CD4-positive, alpha-beta memory T cell (primary cell): ENCODE results near the gene SLC25A19. TPM values are rescaled to one million over a fixed set of nuclear protein-coding genes. Genes with fewer than 3 reads are reported as not detected.
A peak's percentile ranks its signal among the peaks of the same experiment; 100 is the strongest.

Source experiments
- CTCF ChIA-PET: fragments of 350-600 bp; sonication (Branson Sonifier 250); formaldehyde crosslinking; loops from one replicate; lab custom pipeline; 2021; ENCODE audit warnings: inconsistent platforms; ENCODE audit not compliant: partially characterized antibody; lab: Charles Lee
- POLR2A ChIA-PET: fragments of 350-600 bp; sonication (Branson Sonifier 250); formaldehyde crosslinking; loops from one replicate; lab custom pipeline; 2021; ENCODE audit not compliant: partially characterized antibody; lab: Charles Lee
- DNase-seq, 5 donors: peaks; one replicate each; pipeline versions ENCODE4 v3.0.0 to v3.0.0-alpha.2; 2020 to 2022; ENCODE audit warnings: mixed read lengths in 1 of 5
- H3K27ac ChIP-seq: one replicate; pipeline ENCODE4 v1.7.0; 2013; ENCODE audit warnings: low read depth, low read length
- H3K27me3 ChIP-seq: 2 replicates; pipeline ENCODE4 v1.7.0; 2013; ENCODE audit warnings: mild to moderate bottlenecking, low read length, moderate library complexity; ENCODE audit not compliant: insufficient read depth
- H3K36me3 ChIP-seq: 2 replicates; pipeline ENCODE4 v1.7.0; 2013; ENCODE audit warnings: mild to moderate bottlenecking, low read length, moderate library complexity; ENCODE audit not compliant: insufficient read depth
- H3K4me1 ChIP-seq: 2 replicates; pipeline ENCODE4 v1.7.0; 2013; ENCODE audit warnings: mild to moderate bottlenecking, low read length, moderate library complexity; ENCODE audit not compliant: insufficient read depth
- H3K4me3 ChIP-seq, 2 donors: one replicate each; pipeline ENCODE4 v1.7.0; 2013; ENCODE audit warnings: low read length in 2 of 2, mild to moderate bottlenecking in 1 of 2
- H3K9me3 ChIP-seq, 2 donors: one replicate each; pipeline ENCODE4 v1.7.0; 2013; ENCODE audit warnings: low read length in 2 of 2, control low read depth in 1 of 2; ENCODE audit not compliant: control insufficient read depth in 1 of 2
- H3K27ac Mint-ChIP-seq, 7 donors: one replicate each; pipeline ENCODE4 v1.8.0; 2020 to 2021; ENCODE audit warnings: mixed read lengths in 7 of 7, mild to moderate bottlenecking in 6 of 7, inconsistent platforms in 3 of 7, moderate library complexity in 3 of 7
- H3K27me3 Mint-ChIP-seq, 2 donors: one replicate each; pipeline ENCODE4 v1.8.0; 2020 to 2021; ENCODE audit warnings: mixed read lengths in 2 of 2
- H3K36me3 Mint-ChIP-seq, 2 donors: one replicate each; pipeline ENCODE4 v1.8.0; 2020 to 2021; ENCODE audit warnings: mixed read lengths in 2 of 2, inconsistent platforms in 1 of 2, mild to moderate bottlenecking in 1 of 2
- H3K4me1 Mint-ChIP-seq, 4 donors: one replicate each; pipeline ENCODE4 v1.8.0; 2020 to 2021; ENCODE audit warnings: mixed read lengths in 4 of 4, mild to moderate bottlenecking in 1 of 4
- H3K4me3 Mint-ChIP-seq, 8 donors: one replicate each; pipeline ENCODE4 v1.8.0; 2020 to 2021; ENCODE audit warnings: mixed read lengths in 8 of 8, mild to moderate bottlenecking in 7 of 8, moderate library complexity in 6 of 8, inconsistent platforms in 3 of 8
- H3K9me3 Mint-ChIP-seq, 8 donors: one replicate each; pipeline ENCODE4 v1.8.0; 2020 to 2021; ENCODE audit warnings: mixed read lengths in 8 of 8, mild to moderate bottlenecking in 5 of 8, inconsistent platforms in 3 of 8, moderate library complexity in 1 of 8
- intact Hi-C: fragments of 100-400 bp; cut with micrococcal nuclease; formaldehyde crosslinking; loops from one replicate; pipeline ENCODE4 v1.15.1; 2023
- polyA plus RNA-seq, 2 donors: library from polyadenylated mRNA; unstranded; fragments of 300-500 nt; fragmentation: Illumina TruSeq; gene quantifications; one replicate each; pipeline ENCODE4 v1.2.3, GENCODE V29; 2021
- total RNA-seq, 2 experiments: library from RNA; stranded (reverse); gene quantifications; one replicate each; pipeline ENCODE4 v1.2.3, GENCODE V29; 2021

The SLC25A19 gene
- total and polyA plus RNA-seq, 4 experiments from 2014 or later, result 13.2 to 21.8 (median 17.6) TPM

DNA sequence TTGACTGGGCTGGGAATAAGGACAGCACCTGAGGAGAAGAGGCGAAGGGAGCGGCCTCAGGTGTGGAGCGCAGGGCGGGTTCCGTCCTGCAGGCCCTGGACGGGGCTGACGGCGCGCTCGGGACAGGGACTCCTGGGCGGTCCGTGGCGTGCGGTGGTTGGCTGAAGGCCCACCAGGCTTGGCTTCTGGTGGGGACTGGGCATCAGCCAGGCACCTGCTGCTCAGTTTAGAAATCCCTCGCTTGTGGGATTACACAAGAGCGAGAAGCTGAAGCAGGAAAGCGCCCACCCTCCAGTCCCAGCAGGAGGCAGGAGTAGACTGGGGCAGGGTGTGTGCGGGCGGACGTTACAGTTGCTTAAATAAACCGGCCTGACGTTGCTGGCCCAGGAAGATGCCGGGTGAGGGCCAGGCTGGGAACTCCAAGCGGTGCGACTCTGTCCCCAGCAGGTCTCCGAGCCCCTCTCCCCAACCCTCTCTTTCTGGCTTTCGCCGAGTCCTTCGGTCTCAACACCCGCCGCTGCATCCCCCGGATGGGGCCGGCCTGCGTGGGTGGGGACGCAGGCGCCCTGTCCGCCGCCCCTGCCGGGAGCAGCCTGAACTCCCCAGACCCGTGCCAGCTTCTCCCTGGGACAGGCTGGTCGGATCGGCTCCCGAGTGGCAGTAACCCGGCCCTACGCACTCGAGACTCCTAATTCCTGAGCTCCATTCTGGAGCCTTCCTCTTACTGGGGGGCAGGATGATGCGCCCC is 18.8 kb downstream of the SLC25A19 start:
- H3K9me3 ChIP-seq, result no peaks in the 10 kb centered on the region
- H3K27ac ChIP-seq, result peak overlapping the region; percentile 89
- ChIA-PET CTCF (interaction anchor here (0.6 to 5.1 kb wide), 29 partner anchors 9 to 309 kb away, joined by 3 to 59 read pairs (median 4); partner anchors contain the start of genes GGA3, JPT1, MRPS7 and NUP85), POLR2A (interaction anchor here (0.5 to 6.3 kb wide), 39 partner anchors 9 to 988 kb away, joined by 3 to 193 read pairs (median 6); partner anchors contain the start of genes ARMC7, FDXR, GGA3 and GRB2)
- Mint-ChIP-seq H3K27me3 (no peaks in the 10 kb centered on the region), H3K36me3 (peaks cover 3 to 29% of the 10 kb centered on the region in 2 donors), H3K9me3 (no peaks in the 10 kb centered on the region), H3K27ac (peak overlapping the region; percentile 66 to 92 (median 88)), H3K4me1 (peaks cover 10 to 35% (median 22%) of the 10 kb centered on the region in 4 donors), H3K4me3 (peak overlapping the region; percentile 76 to 85 (median 82))
- H3K27me3 ChIP-seq, result no peaks in the 10 kb centered on the region
- H3K36me3 ChIP-seq, result peaks cover 15% of the 10 kb centered on the region
- peaks cover 27% of the 10 kb centered on the region for H3K4me1 ChIP-seq
- peak in 3 of 5 donors; percentile 13 to 56 (median 15) for DNase-seq
- intact Hi-C loops, result loop anchor here (1.0 to 2.0 kb wide), 2 partner anchors 88 to 142 kb away; partner anchors contain the start of gene SUMO2
- H3K4me3 ChIP-seq, result peak overlapping the region; percentile 61 to 89

DNA sequence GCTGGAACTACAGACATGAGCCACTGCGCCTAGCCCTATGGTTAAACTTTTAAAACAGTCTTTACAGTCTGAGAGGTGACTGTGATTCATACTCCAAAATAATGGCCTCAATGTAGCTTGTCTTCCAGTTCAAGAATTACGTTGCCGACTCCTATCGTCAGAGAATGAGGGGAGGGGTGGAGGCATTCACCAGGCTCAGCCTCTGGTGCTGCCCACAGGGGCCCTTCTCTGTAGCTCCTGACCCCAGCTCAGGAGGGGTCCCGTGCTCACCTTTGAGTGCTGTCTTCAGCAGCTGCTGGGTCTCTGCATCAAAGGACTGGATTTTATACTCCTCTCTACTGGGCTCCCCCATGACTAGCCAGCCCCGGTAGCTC is 19.4 kb downstream of the SLC25A19 start:
- peaks cover 27% of the 10 kb centered on the region for H3K4me1 ChIP-seq
- no peaks in the 10 kb centered on the region for H3K27me3 ChIP-seq
- Mint-ChIP-seq H3K27ac (peak overlapping the region in 6 of 7 donors; percentile 80 to 92 (median 89)), H3K27me3 (no peaks in the 10 kb centered on the region), H3K4me1 (peaks cover 10 to 35% (median 21%) of the 10 kb centered on the region in 4 donors), H3K4me3 (peak overlapping the region; percentile 76 to 85 (median 82)), H3K36me3 (peaks cover 3 to 30% of the 10 kb centered on the region in 2 donors), H3K9me3 (no peaks in the 10 kb centered on the region)
- peak overlapping the region; percentile 61 to 89 for H3K4me3 ChIP-seq
- peaks cover 15% of the 10 kb centered on the region for H3K36me3 ChIP-seq
- no peaks in the 10 kb centered on the region for H3K9me3 ChIP-seq
- no peak for DNase-seq
- ChIA-PET POLR2A (interaction anchor here (0.6 to 6.3 kb wide), 16 partner anchors 9 to 397 kb away, joined by 3 to 193 read pairs (median 8); partner anchors contain the start of genes ARMC7, GGA3, GRB2 and MRPS7), CTCF (interaction anchor here (0.7 to 5.1 kb wide), 8 partner anchors 8 to 248 kb away, joined by 3 to 59 read pairs (median 8); partner anchors contain the start of genes GGA3, MRPS7, NUP85 and SLC25A19)
- peak overlapping the region; percentile 89 for H3K27ac ChIP-seq
- intact Hi-C loops, result loop anchor here (1.0 to 2.0 kb wide), 2 partner anchors 87 to 142 kb away; partner anchors contain the start of gene SUMO2

DNA sequence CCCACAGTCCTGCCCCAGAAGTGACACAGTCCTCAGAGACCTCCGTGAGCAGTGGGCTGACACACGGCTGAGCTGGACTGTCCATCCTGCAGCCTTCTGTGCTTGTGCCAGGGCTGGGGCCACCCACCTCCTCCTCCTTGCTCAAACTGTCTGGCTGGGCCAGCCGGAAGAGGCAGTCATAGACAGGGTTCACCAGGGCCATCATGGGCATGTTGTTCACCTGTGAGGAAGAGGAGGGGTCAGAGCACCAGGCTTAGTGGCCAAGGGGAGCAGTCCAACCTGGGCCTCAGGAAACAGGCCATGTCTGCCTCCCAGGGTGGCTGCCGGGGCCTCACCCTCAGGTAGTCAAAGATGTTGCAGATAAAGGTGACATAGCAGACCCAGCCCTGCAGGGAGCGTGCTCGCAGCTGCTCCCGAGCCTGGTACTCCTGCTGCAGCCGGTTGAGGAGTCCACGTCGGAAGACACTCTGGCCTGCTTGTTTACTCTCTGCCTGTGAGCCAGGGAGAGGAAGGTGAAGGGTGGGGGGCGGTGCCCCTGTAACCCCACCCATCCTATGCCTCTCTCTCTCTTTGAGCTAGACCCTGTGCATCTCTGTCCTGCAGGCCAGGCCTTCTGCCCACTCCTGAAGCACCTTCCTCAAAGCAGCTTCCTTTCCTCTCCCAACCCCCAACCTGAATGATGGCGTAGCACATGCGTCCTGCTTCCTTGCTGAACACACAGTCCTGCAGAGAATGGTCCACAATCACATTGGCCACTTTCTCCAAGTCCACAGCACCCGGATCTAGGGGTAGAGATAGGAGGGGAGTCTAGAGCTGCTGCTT is 21.6 kb downstream of the SLC25A19 start:
- peak overlapping the region in 1 of 8 donors; percentile 71 for H3K4me3 Mint-ChIP-seq
- H3K4me1 Mint-ChIP-seq, result peaks cover 11 to 30% (median 16%) of the 10 kb centered on the region in 4 donors
- no peak overlapping the region for H3K4me3 ChIP-seq
- H3K9me3 ChIP-seq, result no peaks in the 10 kb centered on the region
- H3K9me3 Mint-ChIP-seq, result no peaks in the 10 kb centered on the region
- no peak for DNase-seq
- no peaks in the 10 kb centered on the region for H3K27me3 Mint-ChIP-seq
- H3K36me3 Mint-ChIP-seq, result peaks cover 7 to 28% of the 10 kb centered on the region in 2 donors
- peaks cover 19% of the 10 kb centered on the region for H3K36me3 ChIP-seq
- H3K4me1 ChIP-seq, result peaks cover 26% of the 10 kb centered on the region
- intact Hi-C loops, result no loop called here
- no peak overlapping the region for H3K27ac ChIP-seq
- POLR2A ChIA-PET, result interaction anchor here (0.6 to 1.8 kb wide), 4 partner anchors 22 to 287 kb away, joined by 3 to 5 read pairs (median 3); partner anchors contain the start of genes NT5C and SLC25A19
- H3K27me3 ChIP-seq, result no peaks in the 10 kb centered on the region
- H3K27ac Mint-ChIP-seq, result peak overlapping the region in 3 of 7 donors; percentile 4 to 80 (median 79)
- CTCF ChIA-PET, result no interaction called here

DNA sequence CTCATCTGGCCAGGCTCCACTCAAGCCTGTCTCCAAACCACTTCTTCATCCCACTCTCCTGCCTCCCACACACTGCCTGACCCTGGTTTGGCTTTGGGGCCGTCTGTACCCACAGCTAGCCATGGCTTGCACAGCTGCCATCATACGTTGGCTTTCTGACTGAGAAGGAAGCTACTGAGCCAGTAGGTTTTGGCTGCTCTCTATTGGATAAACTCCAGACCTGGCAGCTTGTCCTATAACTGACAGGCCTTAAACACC is 22.2 kb downstream of the SLC25A19 start:
- Histone ChIP-seq H3K36me3 (peaks cover 19% of the 10 kb centered on the region), H3K27me3 (no peaks in the 10 kb centered on the region), H3K27ac (no peak overlapping the region), H3K4me1 (peaks cover 26% of the 10 kb centered on the region), H3K4me3 (no peak overlapping the region), H3K9me3 (no peaks in the 10 kb centered on the region)
- no peak overlapping the region for H3K27ac Mint-ChIP-seq
- H3K36me3 Mint-ChIP-seq, result peaks cover 7 to 34% of the 10 kb centered on the region in 2 donors
- no peaks in the 10 kb centered on the region for H3K9me3 Mint-ChIP-seq
- H3K4me3 Mint-ChIP-seq, result no peak overlapping the region
- H3K4me1 Mint-ChIP-seq, result peaks cover 13 to 31% (median 19%) of the 10 kb centered on the region in 4 donors
- no peak for DNase-seq
- POLR2A ChIA-PET, result interaction anchor here (0.8 to 1.1 kb wide), 2 partner anchors 28 to 136 kb away, joined by 3 read pairs; partner anchors contain the start of gene NT5C
- CTCF ChIA-PET, result no interaction called here
- H3K27me3 Mint-ChIP-seq, result no peaks in the 10 kb centered on the region
- intact Hi-C loops, result no loop called here

DNA sequence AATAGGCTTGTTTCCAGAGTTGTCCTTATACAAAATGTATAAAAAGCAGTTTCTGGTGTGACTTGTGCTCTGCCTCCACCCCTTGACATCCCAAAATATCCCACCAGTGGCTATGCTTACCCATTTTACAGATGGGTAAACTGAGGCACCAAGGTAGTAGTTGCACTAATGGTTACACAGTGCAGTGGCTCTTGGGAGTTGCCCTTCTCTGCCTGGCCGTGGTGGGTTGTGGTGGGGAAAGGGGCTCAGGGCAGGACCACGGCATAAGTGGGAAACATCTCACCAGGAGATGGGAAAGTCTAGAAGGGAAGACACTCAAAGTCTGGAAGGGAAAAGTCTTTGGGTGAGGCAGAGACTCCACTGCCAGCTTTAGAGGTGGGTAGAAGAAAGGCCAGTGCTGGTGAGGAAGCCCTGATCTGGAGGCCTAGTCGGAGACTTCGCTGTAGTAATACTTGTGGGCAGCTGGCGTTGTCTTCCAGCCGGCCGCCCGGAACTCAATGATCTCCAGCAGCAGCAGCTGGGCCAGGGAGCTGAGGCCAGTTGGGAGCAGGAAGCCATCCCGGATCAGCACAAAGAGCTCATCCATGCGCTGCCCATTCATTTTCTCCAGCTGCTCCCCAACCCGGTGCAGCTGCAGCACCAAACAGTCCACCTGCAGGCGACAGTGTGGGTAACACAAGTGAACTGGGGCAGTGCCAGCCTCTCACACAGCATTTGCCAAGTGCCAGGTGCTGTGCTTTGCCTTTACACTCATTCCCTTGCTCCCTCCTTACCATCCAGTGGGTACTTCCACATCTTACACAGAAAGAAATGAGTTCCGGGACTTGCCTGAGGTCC is 22.7 kb downstream of the SLC25A19 start:
- Histone ChIP-seq H3K4me3 (no peak overlapping the region), H3K4me1 (peaks cover 22% of the 10 kb centered on the region), H3K27ac (no peak overlapping the region), H3K36me3 (peaks cover 19% of the 10 kb centered on the region), H3K27me3 (no peaks in the 10 kb centered on the region), H3K9me3 (no peaks in the 10 kb centered on the region)
- Mint-ChIP-seq H3K27ac (no peak overlapping the region), H3K9me3 (no peaks in the 10 kb centered on the region), H3K36me3 (peaks cover 7 to 39% of the 10 kb centered on the region in 2 donors), H3K27me3 (no peaks in the 10 kb centered on the region), H3K4me1 (peaks cover 11 to 31% (median 18%) of the 10 kb centered on the region in 4 donors), H3K4me3 (no peak overlapping the region)
- ChIA-PET CTCF (interaction anchor here (0.6 kb wide), 1 partner anchor 14 kb away, joined by 3 read pairs; no protein-coding TSS in a partner anchor), POLR2A (interaction anchor here (1.1 kb wide), 1 partner anchor 27 kb away, joined by 3 read pairs; no protein-coding TSS in a partner anchor)
- no peak for DNase-seq
- intact Hi-C loops, result no loop called here

DNA sequence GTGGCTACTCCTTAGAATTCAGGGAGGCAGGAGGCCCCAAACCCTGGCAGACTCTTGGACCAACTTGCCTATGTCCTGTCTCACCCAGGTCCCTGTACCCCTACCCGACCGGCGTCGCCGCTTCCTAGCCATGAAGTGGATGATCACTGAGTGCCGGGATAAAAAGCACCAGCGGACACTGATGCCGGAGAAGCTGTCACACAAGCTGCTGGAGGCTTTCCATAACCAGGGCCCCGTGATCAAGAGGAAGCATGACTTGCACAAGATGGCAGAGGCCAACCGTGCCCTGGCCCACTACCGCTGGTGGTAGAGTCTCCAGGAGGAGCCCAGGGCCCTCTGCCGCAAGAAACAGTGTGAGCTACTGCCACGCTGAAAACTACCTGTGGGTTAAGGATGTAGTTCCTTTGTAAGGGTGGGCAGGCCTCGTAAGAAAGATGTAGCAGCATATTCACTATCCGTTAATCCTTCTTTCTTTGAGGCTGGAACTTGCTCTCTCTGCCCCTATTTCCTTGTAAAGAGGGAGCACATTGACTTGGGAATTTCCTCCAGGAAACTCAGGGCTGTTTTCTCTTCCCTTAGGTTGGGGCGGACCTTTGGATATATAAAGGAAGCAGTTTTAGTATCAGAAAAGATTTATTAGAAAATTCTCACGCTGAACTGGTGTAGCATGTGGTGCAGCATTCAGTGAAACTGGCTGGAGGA is 23.5 kb downstream of the SLC25A19 start:
- POLR2A ChIA-PET, result interaction anchor here (1.2 kb wide), 1 partner anchor 24 kb away, joined by 8 read pairs; the partner anchor contains the start of gene SLC25A19

More for the DNA sequence above, 23.5 kb downstream of the SLC25A19 start:
- H3K9me3 ChIP-seq, result no peaks in the 10 kb centered on the region
- Mint-ChIP-seq H3K4me1 (peaks cover 12 to 36% (median 22%) of the 10 kb centered on the region in 4 donors), H3K27me3 (no peaks in the 10 kb centered on the region), H3K27ac (peak overlapping the region in 1 of 7 donors; percentile 42), H3K9me3 (no peaks in the 10 kb centered on the region), H3K36me3 (peaks cover 7 to 47% of the 10 kb centered on the region in 2 donors), H3K4me3 (no peak overlapping the region)
- H3K27me3 ChIP-seq, result no peaks in the 10 kb centered on the region
- CTCF ChIA-PET, result no interaction called here
- DNase-seq, result no peak
- peaks cover 19% of the 10 kb centered on the region for H3K36me3 ChIP-seq
- no peak overlapping the region for H3K27ac ChIP-seq
- no peak overlapping the region for H3K4me3 ChIP-seq
- intact Hi-C loops, result no loop called here
- peaks cover 23% of the 10 kb centered on the region for H3K4me1 ChIP-seq
